Stimulated activated CD4-positive, alpha-beta T cell treated with anti-CD3 and anti-CD28 coated beads, Interleukin-15, amount 100 ng/mL, for 1 hour (primary cell): ENCODE measurements around the gene TUBGCP6.

Experiments used
- DNase-seq, 2 donors: peaks; one replicate each; pipeline ENCODE4 v3.0.0-alpha.2; 2020; ENCODE audit warnings: low read depth in 1 of 2, low spot score in 1 of 2

TUBGCP6 gene

GRCh38 chr22:50229370-50229769 is 15.5 kb downstream of the TUBGCP6 start:
- no peak for DNase-seq

- no peak for DNase-seq
These were observed 16.5 kb downstream of the TUBGCP6 start for GRCh38 chr22:50228366-50228765.

DNA sequence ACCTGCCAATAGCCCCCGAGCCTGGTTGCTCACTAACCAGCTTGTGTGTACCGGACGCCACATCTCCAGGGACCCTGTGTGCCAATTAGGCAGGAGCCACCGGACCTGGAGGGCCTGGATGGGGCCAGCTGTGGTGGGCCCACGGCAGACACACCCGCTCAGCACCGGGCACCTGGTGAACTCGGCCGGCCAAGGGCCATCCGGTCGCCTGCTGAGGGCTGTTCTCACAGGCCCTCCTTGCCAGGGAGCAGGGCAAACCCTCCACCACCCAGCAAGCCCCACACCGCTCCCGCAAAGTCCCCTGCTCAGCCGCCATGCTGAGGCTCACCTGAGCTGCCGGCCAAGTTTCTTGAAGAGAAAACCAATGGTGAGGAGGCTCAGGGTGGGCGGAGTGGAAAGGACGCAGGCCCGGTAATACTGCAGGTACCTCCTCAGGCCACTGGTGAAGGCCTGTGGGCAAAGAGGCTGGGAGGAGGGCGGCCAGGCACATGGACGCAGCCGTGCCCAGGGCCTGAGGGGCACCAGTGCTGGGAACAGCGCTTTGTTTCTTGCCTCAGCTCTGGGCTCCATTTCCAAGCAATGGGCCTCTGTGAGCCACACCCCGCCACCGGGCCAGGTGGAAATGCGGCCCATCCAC is 17.1 kb downstream of the TUBGCP6 start:
- DNase-seq: no peak

DNA sequence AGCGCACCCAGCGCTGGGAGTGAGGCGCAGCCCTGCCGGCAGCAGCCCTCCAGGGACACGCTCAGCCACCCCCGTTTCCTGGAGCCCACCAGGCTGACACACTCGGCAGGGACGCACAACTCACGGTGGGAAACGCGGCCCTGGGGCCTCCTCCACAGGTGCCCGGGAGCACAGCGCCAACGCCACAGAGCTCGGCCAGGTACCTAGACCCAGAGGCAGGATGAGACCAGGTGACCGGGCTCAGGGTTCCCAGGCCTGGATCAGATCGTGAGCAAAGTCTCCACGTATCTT is 18.0 kb downstream of the TUBGCP6 start:
- no peak for DNase-seq

GRCh38 chr22:50226063-50226874 is 18.6 kb downstream of the TUBGCP6 start:
- no peak for DNase-seq

- DNase-seq: no peak
These were observed 19.4 kb downstream of the TUBGCP6 start for GRCh38 chr22:50225200-50225969.

DNA sequence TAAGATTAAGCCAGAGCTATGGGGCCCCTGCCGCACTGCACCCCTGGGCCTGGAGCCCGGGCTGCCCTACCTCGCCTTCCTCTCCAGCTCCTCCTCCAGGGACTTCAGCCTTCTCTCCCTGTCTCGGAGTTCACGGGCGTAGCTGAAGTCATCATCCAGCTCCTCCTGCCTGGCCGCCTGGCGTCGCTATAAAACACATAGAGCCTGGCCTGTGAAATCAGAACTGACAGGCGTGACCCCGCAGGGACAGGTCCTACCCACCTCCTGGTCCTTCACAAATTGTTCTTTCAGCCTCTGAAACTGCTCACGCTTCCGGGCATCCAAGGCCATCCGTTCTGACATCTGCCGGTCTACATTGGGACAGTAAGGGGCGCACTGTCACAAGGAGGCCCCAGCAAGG is 20.8 kb downstream of the TUBGCP6 start:
- DNase-seq: no peak

- DNase-seq: no peak
These were observed 22.3 kb downstream of the TUBGCP6 start for GRCh38 chr22:50222508-50222907.

- DNase-seq: no peak
These were observed 23.2 kb downstream of the TUBGCP6 start for GRCh38 chr22:50221410-50222300.

DNA sequence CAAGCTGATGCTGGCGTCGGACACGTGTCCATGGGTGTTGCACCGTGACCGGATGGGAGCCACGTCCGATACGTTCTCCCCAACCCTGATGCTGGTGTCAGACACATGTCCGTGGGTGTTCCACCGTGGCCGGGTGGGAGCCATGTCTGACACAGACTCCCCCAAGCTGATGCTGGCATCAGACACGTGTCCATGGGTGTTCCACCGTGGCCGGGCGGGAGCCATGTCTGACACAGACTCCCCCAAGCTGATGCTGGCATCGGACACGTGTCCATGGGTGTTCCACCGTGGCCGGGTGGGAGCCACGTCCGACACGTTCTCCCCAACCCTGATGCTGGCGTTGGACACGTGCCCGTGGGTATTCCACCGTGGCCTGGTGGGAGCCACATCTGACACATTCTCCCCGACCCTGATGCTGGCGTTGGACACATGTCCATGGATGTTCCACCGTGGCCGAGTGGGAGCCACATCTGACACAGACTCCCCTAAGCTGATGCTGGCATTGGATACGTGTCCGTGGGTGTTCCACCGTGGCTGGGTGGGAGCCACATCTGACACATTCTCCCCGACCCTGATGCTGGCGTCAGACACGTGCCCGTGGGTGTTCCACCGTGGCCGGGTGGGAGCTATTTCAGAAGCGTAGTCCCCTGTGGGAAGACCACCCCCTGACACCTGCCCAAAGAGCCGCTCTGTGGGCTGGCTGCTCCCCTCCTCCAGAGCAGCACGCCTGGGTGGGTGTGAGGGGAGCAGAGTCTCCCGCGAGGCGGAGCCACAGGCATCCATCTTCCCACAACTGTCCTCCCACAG is 24.0 kb downstream of the TUBGCP6 start:
- DNase-seq: no peak

DNA sequence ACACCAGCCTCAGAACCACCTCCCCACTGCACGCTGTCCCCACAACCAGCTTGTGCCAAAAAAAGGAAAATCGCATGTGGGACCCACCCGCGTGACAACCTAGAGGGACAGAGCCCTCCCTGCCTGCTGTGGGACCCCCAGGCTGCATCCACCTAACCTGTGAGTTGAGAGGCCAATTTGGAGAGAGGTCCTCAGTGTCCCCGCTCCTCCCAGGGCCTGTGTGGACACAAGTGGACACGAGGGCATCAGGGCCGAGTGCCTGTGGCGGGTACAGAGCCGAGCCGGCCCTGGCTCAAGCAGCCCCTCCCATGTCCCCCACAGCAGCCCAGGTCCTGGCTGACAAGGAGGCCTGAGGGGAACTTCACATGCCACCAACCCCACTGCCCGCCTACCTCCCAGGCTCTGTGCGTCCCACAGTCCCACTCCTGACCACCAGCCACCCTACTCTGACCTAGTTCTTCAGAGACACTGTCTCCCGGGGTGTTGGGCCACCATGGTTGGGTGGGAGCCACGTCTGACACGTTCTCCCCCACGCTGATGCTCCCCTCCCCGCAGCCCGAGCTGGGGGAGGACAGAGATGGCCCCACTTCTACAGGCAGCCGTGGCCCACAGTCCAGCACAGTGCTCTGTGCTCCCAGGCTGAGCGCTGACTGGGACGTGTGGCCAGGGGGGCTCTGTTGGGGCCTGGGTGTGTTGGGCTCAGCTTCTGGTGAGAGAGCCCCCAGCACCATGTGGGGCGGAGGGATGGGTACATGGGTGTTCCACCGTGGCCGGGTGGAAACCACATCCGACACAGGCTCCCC is 24.8 kb downstream of the TUBGCP6 start:
- DNase-seq: no peak

DNA sequence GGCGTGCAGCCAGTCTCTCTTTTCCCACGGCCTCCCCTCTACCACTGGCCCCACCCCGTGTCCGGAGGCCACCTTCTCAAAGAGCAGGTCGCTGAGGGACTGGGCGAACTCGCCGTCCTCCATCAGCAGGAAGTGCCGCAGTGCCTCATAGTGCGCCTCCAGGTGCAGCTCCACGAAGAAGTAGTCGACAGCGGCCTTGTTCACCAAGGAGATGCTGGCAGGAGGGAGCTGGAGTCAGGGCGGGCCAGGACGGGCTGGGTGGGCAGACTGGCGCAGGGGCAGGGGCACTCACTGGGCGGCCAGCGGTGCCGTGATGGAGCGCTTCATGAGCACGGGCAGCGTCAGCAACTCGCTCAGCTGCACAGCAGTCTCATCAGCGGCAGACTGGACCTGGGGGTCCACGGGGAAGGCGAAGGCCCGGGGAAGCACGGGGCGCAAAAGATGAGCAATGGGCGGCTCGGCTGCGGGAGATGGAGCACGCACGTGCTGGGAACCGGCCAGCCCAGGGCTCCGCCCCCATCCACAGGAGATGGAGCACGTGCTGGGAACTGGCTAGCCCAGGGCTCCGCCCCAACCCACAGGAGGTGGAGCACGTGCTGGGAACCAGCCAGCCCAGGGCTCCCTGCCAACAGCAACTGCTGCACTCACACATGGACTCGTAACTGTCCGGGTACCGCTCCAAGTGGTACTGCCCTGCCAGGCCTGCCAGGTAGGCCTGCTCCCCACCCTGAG is 25.7 kb downstream of the TUBGCP6 start:
- DNase-seq: no peak

DNA sequence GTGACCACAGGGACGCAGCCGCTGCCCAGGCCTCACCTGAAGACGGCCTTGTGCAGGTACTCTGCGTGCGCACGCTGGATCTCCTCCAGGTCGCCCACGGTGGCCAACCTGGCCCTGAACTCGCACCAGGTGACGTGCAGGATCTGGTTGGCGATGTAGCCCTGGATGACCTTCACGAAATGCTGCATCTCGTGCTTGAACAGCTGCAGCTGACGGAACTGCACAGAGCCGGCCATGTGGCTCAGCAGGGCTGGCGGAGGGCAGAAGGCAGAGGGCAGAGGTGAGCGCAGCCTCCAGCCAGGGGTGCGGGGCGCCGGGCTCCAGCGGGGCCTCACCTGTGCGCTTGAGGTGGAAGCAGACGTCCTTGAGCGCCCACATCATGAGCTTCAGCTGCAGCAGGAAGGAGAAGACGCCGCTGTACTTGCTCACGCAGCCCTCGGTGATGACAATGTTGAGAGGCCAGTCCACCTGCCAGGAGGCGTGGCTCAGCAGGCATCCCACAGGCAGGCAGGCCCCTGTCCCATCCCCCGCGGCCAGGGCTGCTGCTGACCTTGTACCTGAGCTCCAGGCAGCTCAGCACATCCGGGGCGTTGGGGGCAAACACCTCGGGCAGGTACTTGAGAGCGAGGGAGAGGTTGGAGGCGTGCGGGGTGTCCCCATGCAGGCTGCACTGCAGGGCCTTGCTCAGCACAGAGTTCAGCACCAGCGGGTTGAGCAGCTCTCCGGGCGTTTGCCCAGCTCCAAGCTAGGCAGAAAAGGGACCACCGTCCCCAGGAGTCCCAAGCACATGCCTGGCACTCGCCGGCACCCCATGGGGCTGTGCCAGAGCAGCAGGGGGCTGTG is 26.4 kb downstream of the TUBGCP6 start:
- DNase-seq: no peak

DNA sequence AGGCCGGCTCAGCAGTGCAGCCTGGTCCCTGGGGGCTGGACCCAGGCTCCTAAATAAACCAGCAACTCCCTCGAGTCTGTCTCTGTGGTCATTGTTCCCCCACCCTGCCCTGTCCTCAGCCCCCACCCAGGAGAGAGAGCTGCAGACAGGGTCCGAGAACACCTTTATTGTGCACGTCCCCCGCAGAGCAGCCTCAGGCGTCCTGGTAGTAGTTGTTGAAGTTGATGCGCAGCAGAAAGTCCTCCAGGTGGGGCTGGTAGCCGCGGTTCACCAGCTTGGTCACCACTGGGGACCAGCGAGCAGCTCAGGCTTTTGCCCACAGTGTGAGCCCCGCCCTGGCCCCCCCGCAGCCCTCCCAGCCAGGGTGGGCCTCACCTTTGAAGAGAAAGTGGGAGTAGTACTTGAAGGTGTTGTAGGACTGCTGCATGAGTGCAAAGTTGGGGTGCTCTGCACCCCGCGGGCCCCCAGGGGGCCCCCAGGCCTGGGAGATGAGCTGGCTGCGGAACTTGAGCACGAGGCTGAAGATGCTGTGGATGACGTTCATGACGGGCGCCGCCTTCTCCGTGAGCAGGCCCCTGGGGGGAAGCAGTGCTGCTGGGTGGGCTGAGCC is 27.2 kb downstream of the TUBGCP6 start:
- DNase-seq: no peak

DNA sequence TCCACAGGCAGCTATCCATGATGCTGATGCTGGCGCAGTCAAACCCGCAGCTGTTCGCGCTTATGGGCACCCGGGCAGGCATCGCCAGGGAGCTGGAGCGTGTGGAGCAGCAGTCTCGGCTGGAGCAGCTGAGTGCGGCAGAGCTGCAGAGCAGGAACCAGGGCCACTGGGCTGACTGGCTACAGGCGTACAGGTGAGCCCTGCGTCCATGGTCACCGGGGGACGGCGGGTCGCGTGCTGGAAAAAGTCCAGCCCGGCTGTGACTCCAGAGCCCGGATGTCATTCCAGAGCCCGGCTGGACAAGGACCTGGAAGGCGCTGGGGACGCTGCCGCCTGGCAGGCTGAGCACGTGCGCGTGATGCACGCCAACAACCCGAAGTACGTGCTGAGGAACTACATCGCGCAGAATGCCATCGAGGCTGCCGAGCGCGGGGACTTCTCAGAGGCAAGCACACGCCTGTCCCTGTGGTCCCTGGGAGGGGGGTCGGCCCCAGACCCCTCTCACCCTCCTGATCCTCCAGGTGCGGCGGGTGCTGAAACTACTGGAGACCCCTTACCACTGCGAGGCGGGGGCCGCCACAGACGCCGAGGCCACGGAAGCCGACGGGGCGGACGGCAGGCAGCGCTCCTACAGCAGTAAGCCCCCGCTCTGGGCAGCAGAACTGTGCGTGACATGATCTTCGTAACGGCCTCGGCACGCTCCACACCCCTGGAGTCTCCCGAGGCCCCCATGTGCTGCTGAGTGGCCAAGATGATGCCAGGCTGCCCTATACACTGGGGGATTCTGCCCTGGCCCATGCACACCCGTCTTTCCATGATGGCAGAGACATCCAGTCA is 27.9 kb downstream of the TUBGCP6 start:
- no peak for DNase-seq

DNA sequence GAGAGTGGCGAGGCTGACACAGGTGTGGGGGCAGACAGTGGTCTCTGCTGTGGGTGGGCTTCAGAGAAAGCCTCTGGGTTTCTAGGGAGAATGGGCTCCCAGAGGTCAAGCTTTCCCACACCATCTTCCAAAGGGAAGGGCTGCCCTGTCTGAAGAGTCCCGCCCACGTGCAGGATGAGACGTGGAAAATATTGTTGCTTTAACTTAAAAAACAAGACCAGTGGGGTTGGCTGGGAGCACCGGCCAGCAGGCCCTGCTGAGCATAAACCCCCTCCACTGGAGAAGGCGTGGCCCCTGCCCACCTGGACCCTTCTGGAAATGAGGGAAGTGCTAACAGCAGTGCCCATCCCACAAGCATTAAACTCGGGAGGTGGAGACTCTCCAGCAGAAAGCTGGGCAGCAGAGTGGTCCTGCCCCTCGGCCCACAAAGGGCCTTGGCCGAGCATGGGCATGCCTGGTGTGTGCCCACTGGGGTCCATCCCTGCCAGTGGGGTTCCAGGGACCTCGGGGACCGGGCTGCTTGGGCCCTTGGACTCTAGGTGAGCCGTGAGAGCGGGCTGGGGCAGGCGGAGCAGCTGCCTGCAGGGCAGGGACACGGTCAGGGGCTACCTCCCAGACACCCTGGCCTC is 28.7 kb downstream of the TUBGCP6 start:
- DNase-seq: no peak
